ENCODE data around the gene MMP7. TPM values are rescaled to one million over a fixed set of nuclear protein-coding genes. Genes with fewer than 3 reads are reported as not detected.

MMP7 gene
- total RNA-seq, 1 donor from 2014 or later = not detected

DNA sequence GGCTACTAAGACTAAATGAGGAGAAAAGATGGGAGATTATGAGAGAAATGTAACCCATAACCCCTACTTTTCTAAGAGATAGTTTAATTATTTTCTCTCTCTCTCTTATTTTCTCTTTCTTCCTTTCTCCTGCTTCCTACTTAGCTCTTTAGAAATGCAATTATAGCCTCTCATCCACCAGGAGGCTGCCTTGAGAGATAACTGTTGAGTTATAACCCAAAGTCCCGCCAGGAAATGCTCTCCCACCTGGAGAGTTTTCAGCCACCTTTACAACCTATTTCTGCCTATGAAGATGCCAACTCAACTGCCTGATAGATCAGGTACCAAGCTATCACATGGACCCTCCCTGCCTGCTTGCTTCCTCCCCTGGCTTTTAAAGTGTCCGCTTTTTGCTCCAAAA is 44.0 kb downstream of the MMP7 start:
- Histone ChIP-seq H3K9me3 (ENCODE audit: control insufficient read depth in 3 of 3, low read length in 3 of 3) (no peaks in the 10 kb centered on the region), H3K27me3 (ENCODE audit: control insufficient read depth in 3 of 3, insufficient read depth in 3 of 3, low read length in 3 of 3) (no peaks in the 10 kb centered on the region), H3K4me3 (ENCODE audit: low read length in 3 of 3) (no peak overlapping the region), H3K27ac (ENCODE audit: low read depth, low read length) (no peak overlapping the region), H3K4me1 (ENCODE audit: control insufficient read depth in 3 of 3, insufficient read depth in 3 of 3, low read length in 3 of 3) (no peaks in the 10 kb centered on the region), H3K36me3 (ENCODE audit: control insufficient read depth in 3 of 3, insufficient read depth in 3 of 3, low read length in 3 of 3) (no peaks in the 10 kb centered on the region), H3K9ac (ENCODE audit: low read depth in 1 of 3, low read length in 3 of 3) (no peak overlapping the region)

DNA sequence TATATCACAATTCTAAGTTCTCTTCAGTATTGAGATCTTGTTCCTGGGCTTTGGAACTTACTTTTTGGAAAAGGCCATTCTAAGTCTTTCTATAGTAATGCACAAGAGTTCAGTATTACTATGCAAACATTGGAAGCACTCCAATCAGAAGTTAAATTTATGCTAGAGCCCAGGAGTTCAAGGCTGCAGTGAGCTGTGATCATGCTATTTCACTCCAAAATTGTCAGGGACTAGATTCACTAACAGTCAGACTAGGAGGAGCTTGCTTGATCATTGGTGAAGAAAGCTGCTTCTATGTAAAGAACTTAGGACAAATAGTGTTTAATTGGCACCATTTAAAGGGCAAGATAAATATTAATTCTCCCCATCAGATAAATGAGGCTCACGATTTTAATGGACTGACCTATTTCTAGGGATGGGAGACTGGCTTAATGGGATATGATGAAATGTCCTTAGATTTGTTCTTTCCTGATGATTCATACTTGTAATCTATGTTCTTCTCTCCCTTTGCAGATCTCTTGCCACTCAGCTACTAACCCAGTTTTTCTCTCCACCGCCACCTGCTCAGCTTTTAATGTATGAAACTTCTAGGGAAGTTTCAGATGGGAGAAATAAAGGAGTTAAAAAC is 45.3 kb downstream of the MMP7 start:
- Histone ChIP-seq H3K9me3 (ENCODE audit: control insufficient read depth in 3 of 3, low read length in 3 of 3) (no peaks in the 10 kb centered on the region), H3K4me1 (ENCODE audit: control insufficient read depth in 3 of 3, insufficient read depth in 3 of 3, low read length in 3 of 3) (no peaks in the 10 kb centered on the region), H3K27ac (ENCODE audit: low read depth, low read length) (no peak overlapping the region), H3K27me3 (ENCODE audit: control insufficient read depth in 3 of 3, insufficient read depth in 3 of 3, low read length in 3 of 3) (no peaks in the 10 kb centered on the region), H3K4me3 (ENCODE audit: low read length in 3 of 3) (no peak overlapping the region), H3K9ac (ENCODE audit: low read depth in 1 of 3, low read length in 3 of 3) (no peak overlapping the region), H3K36me3 (ENCODE audit: control insufficient read depth in 3 of 3, insufficient read depth in 3 of 3, low read length in 3 of 3) (no peaks in the 10 kb centered on the region)

DNA sequence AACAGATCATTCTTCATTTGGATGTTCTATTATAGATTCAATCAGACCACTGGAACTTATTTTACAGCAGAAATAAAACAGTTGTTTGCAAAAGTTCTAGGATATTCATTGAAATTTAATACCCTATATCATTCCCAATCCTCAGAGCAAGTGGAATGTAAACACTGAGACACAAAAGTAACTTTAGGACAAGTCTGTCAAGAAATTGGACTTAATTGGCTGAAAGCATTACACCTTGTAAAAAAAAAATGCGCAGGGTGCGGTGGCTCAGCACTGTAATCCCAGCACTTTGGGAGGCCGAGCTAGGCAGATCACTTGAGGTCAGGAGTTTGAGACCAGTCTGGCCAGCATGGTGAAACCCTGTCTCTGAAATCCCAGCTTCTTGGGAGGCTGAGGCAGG is 48.1 kb downstream of the MMP7 start:
- no peaks in the 10 kb centered on the region for H3K27me3 ChIP-seq (ENCODE audit: control insufficient read depth in 3 of 3, insufficient read depth in 3 of 3, low read length in 3 of 3)

DNA sequence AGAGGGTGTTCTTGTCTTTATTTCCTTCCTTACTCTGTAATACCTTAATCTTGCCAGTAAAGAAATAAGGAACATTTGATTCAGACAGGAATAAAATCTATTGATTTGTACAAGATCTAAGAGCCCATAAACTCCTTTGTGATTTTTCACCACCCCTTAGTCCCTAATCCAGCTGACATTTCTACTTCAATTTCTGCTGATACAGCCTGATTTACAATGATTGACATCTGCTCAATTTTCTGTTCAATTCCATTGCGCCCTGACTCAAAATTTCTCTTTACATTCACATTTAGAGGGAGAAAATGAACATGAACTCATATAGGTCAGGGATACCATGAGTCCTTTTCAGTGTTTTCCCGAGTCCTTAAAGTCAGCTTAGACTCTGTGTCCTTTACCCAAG is 50.8 kb downstream of the MMP7 start:
- Histone ChIP-seq H3K27me3 (ENCODE audit: control insufficient read depth in 3 of 3, insufficient read depth in 3 of 3, low read length in 3 of 3) (no peaks in the 10 kb centered on the region), H3K36me3 (ENCODE audit: control insufficient read depth in 3 of 3, insufficient read depth in 3 of 3, low read length in 3 of 3) (no peaks in the 10 kb centered on the region), H3K4me3 (ENCODE audit: low read length in 3 of 3) (no peak overlapping the region), H3K27ac (ENCODE audit: low read depth, low read length) (no peak overlapping the region), H3K9ac (ENCODE audit: low read depth in 1 of 3, low read length in 3 of 3) (no peak overlapping the region), H3K4me1 (ENCODE audit: control insufficient read depth in 3 of 3, insufficient read depth in 3 of 3, low read length in 3 of 3) (peaks cover 0 to 4% (median 0%) of the 10 kb centered on the region in 3 donors), H3K9me3 (ENCODE audit: control insufficient read depth in 3 of 3, low read length in 3 of 3) (no peaks in the 10 kb centered on the region)

More for the DNA sequence above, 48.1 kb downstream of the MMP7 start:
- H3K27ac ChIP-seq (ENCODE audit: low read depth, low read length) = no peak overlapping the region
- no peaks in the 10 kb centered on the region for H3K4me1 ChIP-seq (ENCODE audit: control insufficient read depth in 3 of 3, insufficient read depth in 3 of 3, low read length in 3 of 3)
- H3K9me3 ChIP-seq (ENCODE audit: control insufficient read depth in 3 of 3, low read length in 3 of 3) = no peaks in the 10 kb centered on the region
- no peak overlapping the region for H3K9ac ChIP-seq (ENCODE audit: low read depth in 1 of 3, low read length in 3 of 3)
- H3K4me3 ChIP-seq (ENCODE audit: low read length in 3 of 3) = no peak overlapping the region
- H3K36me3 ChIP-seq (ENCODE audit: control insufficient read depth in 3 of 3, insufficient read depth in 3 of 3, low read length in 3 of 3) = no peaks in the 10 kb centered on the region

DNA sequence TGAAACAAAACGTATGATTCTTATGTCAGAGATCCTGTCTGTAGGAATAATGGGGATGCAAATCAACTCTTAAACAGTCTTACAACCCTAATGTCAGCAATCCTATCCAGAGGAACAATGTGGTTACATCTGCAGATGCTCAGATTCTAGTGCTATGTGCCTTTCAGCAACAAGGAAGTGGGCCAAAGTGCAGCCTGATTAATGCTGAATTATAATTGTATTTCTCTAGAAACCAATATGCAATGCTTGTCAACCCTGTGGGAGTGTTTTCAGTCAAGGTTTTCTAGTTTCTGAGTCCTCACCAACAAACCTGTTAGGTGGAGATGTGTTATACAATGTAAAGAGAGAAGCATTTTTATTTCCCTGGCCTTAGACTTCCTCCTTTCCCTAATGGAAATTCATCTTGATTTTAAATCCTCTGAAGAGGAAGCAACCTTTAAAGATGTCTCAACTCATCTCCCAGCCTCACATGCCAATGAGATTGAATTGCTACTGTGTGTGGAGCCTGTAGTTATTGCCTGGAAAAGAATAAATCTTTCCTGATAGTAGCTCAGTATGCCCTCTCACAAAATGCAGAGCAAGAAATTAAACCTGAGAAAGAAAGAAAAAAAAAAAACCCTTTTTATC is 51.8 kb downstream of the MMP7 start:
- Histone ChIP-seq H3K9me3 (ENCODE audit: control insufficient read depth in 3 of 3, low read length in 3 of 3) (no peaks in the 10 kb centered on the region), H3K27me3 (ENCODE audit: control insufficient read depth in 3 of 3, insufficient read depth in 3 of 3, low read length in 3 of 3) (no peaks in the 10 kb centered on the region), H3K27ac (ENCODE audit: low read depth, low read length) (no peak overlapping the region), H3K9ac (ENCODE audit: low read depth in 1 of 3, low read length in 3 of 3) (no peak overlapping the region), H3K4me1 (ENCODE audit: control insufficient read depth in 3 of 3, insufficient read depth in 3 of 3, low read length in 3 of 3) (peaks cover 0 to 4% (median 0%) of the 10 kb centered on the region in 3 donors), H3K36me3 (ENCODE audit: control insufficient read depth in 3 of 3, insufficient read depth in 3 of 3, low read length in 3 of 3) (no peaks in the 10 kb centered on the region), H3K4me3 (ENCODE audit: low read length in 3 of 3) (no peak overlapping the region)

DNA sequence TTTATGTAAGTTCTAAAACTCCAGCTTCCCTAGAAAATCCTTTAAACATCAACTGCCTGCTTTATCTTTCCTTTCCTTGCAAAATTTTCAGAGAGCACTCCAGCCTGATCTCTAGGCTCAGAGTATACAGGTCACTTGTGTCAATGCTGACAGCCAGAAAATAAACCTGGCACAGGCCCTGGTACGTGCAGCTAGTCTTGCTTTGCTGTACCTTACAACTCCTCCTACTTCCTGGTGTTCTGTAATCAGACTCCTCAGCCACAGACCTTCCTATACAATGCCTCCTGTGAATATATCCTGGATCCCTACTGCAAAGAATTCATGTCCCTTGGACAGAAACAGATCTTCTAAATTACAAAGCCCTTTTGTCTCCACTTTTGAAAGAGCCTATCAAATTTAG is 53.7 kb downstream of the MMP7 start:
- H3K4me3 ChIP-seq (ENCODE audit: low read length in 3 of 3) = no peak overlapping the region
- no peak overlapping the region for H3K27ac ChIP-seq (ENCODE audit: low read depth, low read length)
- H3K36me3 ChIP-seq (ENCODE audit: control insufficient read depth in 3 of 3, insufficient read depth in 3 of 3, low read length in 3 of 3) = no peaks in the 10 kb centered on the region
- peaks cover 0 to 4% (median 0%) of the 10 kb centered on the region in 3 donors for H3K4me1 ChIP-seq (ENCODE audit: control insufficient read depth in 3 of 3, insufficient read depth in 3 of 3, low read length in 3 of 3)
- H3K9me3 ChIP-seq (ENCODE audit: control insufficient read depth in 3 of 3, low read length in 3 of 3) = no peaks in the 10 kb centered on the region
- H3K27me3 ChIP-seq (ENCODE audit: control insufficient read depth in 3 of 3, insufficient read depth in 3 of 3, low read length in 3 of 3) = no peaks in the 10 kb centered on the region
- no peak overlapping the region for H3K9ac ChIP-seq (ENCODE audit: low read depth in 1 of 3, low read length in 3 of 3)

DNA sequence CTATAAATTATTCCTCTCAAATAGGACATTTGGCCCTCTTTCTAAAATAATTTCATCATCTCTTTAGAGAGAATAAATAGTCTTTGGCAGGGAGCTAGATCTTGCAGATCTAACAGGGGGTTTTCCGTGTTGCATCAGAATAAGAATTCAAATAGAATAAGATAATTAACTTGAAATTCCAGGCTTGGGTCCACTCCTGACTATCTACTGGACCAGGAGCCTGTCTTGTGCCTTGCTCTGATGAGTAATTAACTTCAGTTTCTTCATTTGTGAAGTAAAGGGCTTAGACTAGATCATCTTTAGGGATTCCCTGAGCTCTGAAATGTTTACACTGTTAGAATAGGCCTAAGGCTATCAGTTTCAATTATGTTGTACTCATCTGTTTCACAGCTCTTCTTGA is 54.5 kb downstream of the MMP7 start:
- H3K27ac ChIP-seq (ENCODE audit: low read depth, low read length) = no peak overlapping the region

DNA sequence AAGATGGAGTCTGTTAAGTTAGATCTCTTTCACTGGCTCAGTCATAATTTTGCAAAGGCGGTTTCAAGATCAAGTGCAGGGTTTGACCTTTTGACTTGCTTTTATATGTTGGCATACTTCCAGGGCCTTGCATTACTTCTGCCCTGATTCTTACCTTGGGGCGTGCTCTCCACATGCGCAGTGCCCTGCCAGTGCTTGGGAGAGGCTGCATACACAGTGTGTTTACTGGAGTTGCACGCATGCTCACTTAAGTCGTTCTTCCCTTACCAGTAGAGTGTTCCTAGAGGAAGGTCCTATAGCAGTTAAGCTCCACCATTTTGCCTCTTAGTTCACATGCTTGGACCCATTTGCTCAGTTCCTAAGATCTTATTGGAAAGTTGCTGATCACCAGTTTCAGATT is 57.0 kb downstream of the MMP7 start:
- Histone ChIP-seq H3K36me3 (ENCODE audit: control insufficient read depth in 3 of 3, insufficient read depth in 3 of 3, low read length in 3 of 3) (no peaks in the 10 kb centered on the region), H3K4me1 (ENCODE audit: control insufficient read depth in 3 of 3, insufficient read depth in 3 of 3, low read length in 3 of 3) (peaks cover 2 to 5% (median 4%) of the 10 kb centered on the region in 3 donors), H3K9ac (ENCODE audit: low read depth in 1 of 3, low read length in 3 of 3) (no peak overlapping the region), H3K9me3 (ENCODE audit: control insufficient read depth in 3 of 3, low read length in 3 of 3) (no peaks in the 10 kb centered on the region), H3K27ac (ENCODE audit: low read depth, low read length) (no peak overlapping the region), H3K27me3 (ENCODE audit: control insufficient read depth in 3 of 3, insufficient read depth in 3 of 3, low read length in 3 of 3) (no peaks in the 10 kb centered on the region), H3K4me3 (ENCODE audit: low read length in 3 of 3) (no peak overlapping the region)

More for the DNA sequence above, 54.5 kb downstream of the MMP7 start:
- Histone ChIP-seq H3K36me3 (ENCODE audit: control insufficient read depth in 3 of 3, insufficient read depth in 3 of 3, low read length in 3 of 3) (no peaks in the 10 kb centered on the region), H3K9me3 (ENCODE audit: control insufficient read depth in 3 of 3, low read length in 3 of 3) (no peaks in the 10 kb centered on the region), H3K27me3 (ENCODE audit: control insufficient read depth in 3 of 3, insufficient read depth in 3 of 3, low read length in 3 of 3) (no peaks in the 10 kb centered on the region), H3K4me1 (ENCODE audit: control insufficient read depth in 3 of 3, insufficient read depth in 3 of 3, low read length in 3 of 3) (peaks cover 0 to 4% (median 0%) of the 10 kb centered on the region in 3 donors), H3K9ac (ENCODE audit: low read depth in 1 of 3, low read length in 3 of 3) (no peak overlapping the region), H3K4me3 (ENCODE audit: low read length in 3 of 3) (no peak overlapping the region)

DNA sequence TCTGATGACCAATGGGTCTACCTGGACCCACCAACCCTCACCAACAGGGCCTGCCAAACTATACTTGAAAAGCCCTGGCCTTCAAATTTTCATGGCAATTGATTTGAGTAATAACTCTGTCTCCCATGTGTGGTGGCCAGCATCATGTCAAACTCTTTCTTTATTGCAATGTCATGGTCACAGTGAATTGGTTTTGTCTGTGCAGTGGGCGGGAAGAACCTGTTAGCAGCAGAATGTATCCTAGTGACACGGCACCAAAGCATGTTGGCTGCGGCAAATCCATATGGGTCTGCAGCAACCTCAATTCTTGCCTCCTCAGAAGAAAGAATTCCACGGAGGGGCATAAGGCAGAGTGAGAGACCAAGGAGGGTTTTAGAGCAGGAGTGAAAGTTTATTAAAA is 58.4 kb downstream of the MMP7 start:
- Histone ChIP-seq H3K36me3 (ENCODE audit: control insufficient read depth in 3 of 3, insufficient read depth in 3 of 3, low read length in 3 of 3) (no peaks in the 10 kb centered on the region), H3K9ac (ENCODE audit: low read depth in 1 of 3, low read length in 3 of 3) (no peak overlapping the region), H3K27ac (ENCODE audit: low read depth, low read length) (no peak overlapping the region), H3K4me3 (ENCODE audit: low read length in 3 of 3) (no peak overlapping the region), H3K4me1 (ENCODE audit: control insufficient read depth in 3 of 3, insufficient read depth in 3 of 3, low read length in 3 of 3) (peaks cover 2 to 5% (median 3%) of the 10 kb centered on the region in 3 donors), H3K9me3 (ENCODE audit: control insufficient read depth in 3 of 3, low read length in 3 of 3) (no peaks in the 10 kb centered on the region), H3K27me3 (ENCODE audit: control insufficient read depth in 3 of 3, insufficient read depth in 3 of 3, low read length in 3 of 3) (no peaks in the 10 kb centered on the region)

DNA sequence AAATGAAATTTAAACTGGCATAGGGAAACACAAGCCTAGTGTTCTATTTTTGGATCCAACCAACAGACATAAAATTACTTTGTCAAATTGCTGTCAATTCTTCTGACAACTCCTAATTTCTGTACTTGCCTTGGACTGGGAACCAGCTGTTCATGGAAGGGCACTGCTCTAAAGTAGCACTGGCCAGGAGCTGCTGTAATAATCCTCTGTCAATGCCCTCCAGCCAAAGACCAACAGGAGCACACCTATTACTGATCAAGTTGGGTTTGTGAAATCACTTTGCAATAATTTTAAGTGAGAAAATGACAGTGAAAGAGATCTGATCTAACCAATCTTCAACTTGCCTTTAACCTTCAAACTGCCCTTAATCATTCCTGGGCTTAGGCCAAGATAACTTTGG is 59.1 kb downstream of the MMP7 start:
- Histone ChIP-seq H3K27me3 (ENCODE audit: control insufficient read depth in 3 of 3, insufficient read depth in 3 of 3, low read length in 3 of 3) (no peaks in the 10 kb centered on the region), H3K27ac (ENCODE audit: low read depth, low read length) (no peak overlapping the region), H3K9ac (ENCODE audit: low read depth in 1 of 3, low read length in 3 of 3) (no peak overlapping the region), H3K4me1 (ENCODE audit: control insufficient read depth in 3 of 3, insufficient read depth in 3 of 3, low read length in 3 of 3) (peaks cover 0 to 5% (median 2%) of the 10 kb centered on the region in 3 donors), H3K36me3 (ENCODE audit: control insufficient read depth in 3 of 3, insufficient read depth in 3 of 3, low read length in 3 of 3) (no peaks in the 10 kb centered on the region), H3K4me3 (ENCODE audit: low read length in 3 of 3) (no peak overlapping the region), H3K9me3 (ENCODE audit: control insufficient read depth in 3 of 3, low read length in 3 of 3) (no peaks in the 10 kb centered on the region)

Data from skeletal muscle tissue (tissue), 4 donors.